GM18951 (cell line): ENCODE measurements around the gene LNX2.

Experiments used
- POLR2A ChIP-seq: IDR thresholded peaks from 4 replicates; pipeline ENCODE4 v1.6.1; 2011; ENCODE audit warnings: mild to moderate bottlenecking; ENCODE audit not compliant: insufficient read length, insufficient read depth; ENCODE audit errors: extremely low read depth
- in situ Hi-C: fragments of 300-500 bp; cut with MboI; formaldehyde crosslinking; loops from one replicate; pipeline ENCODE4 v1.12.0; 2022; ENCODE audit warnings: low sequenced_read_pairs, mixed read lengths, inconsistent platforms; ENCODE audit not compliant: unreplicated experiment

LNX2 gene

GRCh38 chr13:27541386-27541785, 78.9 kb downstream of the LNX2 start:
- TF ChIP-seq POLR2A, result no peak

GRCh38 chr13:27536361-27537101, 83.8 kb downstream of the LNX2 start:
- in situ Hi-C loops, result no loop called here

More at GRCh38 chr13:27541386-27541785, 78.9 kb downstream of the LNX2 start:
- in situ Hi-C loops, result no loop called here

DNA sequence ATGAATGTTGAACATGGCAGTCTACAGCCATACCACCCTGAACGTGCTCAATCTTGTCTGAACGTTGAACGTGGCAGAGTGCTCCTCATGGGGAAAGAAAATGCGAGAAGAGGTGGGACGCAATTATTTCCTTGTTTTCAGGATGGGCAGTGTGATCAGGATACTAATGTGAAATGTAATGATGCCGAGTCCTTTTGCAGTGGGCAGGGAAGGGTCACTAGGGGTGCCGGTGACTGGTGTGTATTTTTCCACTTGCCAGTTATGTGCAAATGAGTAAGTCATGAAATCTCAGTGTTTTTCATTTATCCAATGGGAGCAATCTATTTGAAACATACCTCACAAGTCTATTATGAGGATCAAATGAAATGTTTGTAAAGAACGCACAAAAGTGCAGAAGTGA, 84.8 kb downstream of the LNX2 start:
- in situ Hi-C loops, result no loop called here
- TF ChIP-seq POLR2A, result no peak

More at GRCh38 chr13:27536361-27537101, 83.8 kb downstream of the LNX2 start:
- TF ChIP-seq POLR2A, result no peak

DNA sequence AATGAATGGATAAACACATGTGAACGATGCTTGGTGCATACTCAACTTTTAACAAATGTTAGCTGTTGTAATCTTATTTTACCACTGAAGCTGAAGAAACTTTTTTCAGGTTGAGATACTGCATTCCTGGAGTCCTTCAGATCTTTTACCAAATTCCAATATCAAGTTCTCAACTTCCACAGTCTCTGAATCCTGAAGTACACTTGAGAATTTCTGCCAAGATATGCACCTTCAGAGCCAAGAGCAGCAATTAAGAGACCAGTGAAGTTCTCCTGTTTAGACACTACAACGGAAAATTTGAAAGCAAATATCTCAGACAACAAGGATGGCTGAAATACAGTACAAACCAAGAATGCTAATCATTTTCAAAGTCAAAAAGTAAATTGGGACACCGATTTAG, 85.3 kb downstream of the LNX2 start:
- in situ Hi-C loops, result no loop called here

GRCh38 chr13:27534108-27534980, 86.0 kb downstream of the LNX2 start:
- TF ChIP-seq POLR2A, result no peak
- in situ Hi-C loops, result no loop called here

More for the DNA sequence above, 85.3 kb downstream of the LNX2 start:
- TF ChIP-seq POLR2A, result no peak

GRCh38 chr13:27533155-27533643, 87.1 kb downstream of the LNX2 start:
- in situ Hi-C loops, result no loop called here
- TF ChIP-seq POLR2A, result no peak

GRCh38 chr13:27528908-27529307, 91.4 kb downstream of the LNX2 start:
- no peak for TF ChIP-seq POLR2A
- in situ Hi-C loops, result no loop called here

- TF ChIP-seq POLR2A, result no peak
- in situ Hi-C loops, result no loop called here
Measured at GRCh38 chr13:27526516-27526915, 93.8 kb downstream of the LNX2 start.

GRCh38 chr13:27524981-27525975, 95.1 kb downstream of the LNX2 start:
- no peak for TF ChIP-seq POLR2A
- in situ Hi-C loops, result no loop called here

DNA sequence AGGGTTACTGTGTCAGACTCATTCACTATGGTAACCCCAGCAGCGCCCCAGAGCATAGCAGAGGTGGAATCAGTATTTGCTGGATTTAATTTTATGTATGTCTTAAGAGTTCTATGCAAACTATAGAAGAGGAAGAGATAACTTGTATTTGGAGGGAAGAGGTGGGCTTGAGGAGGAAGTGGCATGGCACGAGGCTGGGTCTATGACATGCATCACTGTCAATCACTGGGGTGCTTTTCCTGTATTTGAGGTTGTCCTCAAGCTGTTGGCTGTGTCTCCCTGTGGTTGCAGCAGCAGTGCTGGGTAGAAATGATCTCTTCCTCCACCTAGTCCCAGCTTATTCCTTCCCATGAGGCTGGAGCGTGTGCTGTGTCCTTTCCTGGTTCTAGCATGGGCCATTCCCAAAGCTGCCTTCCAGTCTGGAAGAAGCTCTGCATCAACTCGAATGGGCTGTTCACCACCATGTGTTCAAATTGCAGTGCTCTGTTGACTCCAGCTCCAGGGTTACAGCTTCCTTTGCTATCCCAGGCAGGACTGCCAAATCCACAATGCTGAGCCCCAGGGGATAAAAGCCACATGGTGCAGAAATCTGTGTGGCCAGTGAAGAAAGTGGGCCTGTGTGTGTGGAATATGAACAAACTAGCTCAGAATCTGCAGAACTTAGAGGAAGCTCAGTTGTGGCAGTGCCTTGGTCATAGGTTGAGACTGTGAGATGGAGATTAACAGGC, 96.8 kb downstream of the LNX2 start:
- TF ChIP-seq POLR2A, result no peak

DNA sequence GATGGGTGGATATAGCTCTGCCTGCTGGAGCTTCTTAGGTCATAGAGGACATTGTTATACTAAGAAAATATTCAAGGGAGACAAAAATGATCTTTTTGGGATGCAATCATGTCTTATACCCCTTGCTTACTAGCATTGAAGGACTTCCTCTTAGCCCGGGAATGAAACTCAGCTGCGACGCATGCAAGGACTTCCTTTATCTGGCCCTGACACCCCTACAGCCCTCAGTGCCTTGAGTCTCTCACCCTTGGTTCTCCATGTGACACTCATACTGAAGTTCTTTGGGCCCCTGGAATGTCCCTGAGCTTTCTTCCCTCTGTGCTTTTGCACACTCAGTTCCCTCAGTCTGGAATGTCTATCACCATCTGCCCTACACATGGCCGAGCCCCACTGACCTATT, 97.5 kb downstream of the LNX2 start:
- in situ Hi-C loops, result no loop called here
- no peak for TF ChIP-seq POLR2A

More for the DNA sequence above, 96.8 kb downstream of the LNX2 start:
- in situ Hi-C loops, result no loop called here

GRCh38 chr13:27516103-27516502, 104.2 kb downstream of the LNX2 start:
- no peak for TF ChIP-seq POLR2A
- in situ Hi-C loops, result no loop called here
